ENCODE measurements around the gene WWOX. TPM values are rescaled to one million over a fixed set of nuclear protein-coding genes. Genes with fewer than 3 reads are reported as not detected.

WWOX gene
- total and polyA plus RNA-seq, 4 donors = 5.4 to 61.5 (median 18.4) TPM

DNA sequence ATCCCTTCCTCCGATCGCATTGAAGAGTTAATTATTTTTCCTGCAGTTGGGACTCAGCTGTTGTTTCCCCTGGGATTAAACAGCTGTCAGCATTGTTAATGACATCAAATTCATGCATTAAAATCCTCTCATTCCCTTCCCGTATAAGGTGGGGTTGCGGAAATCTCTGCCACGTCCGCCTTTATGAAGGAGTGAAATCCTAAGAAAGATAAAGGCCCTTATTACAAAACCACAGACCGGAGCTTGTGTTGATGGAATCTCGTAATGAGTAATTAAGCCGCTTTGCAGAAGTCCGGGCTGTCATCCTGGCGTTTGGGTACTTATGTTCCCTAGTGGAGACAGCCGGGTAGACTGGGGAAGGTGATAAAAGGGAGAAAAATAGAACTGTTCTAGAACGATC is 873.5 kb downstream of the WWOX start:
- no peaks in the 10 kb centered on the region for H3K36me3 ChIP-seq (ENCODE audit: control insufficient read depth in 4 of 4, insufficient read depth in 4 of 4, low read length in 4 of 4)
- no peak for TF ChIP-seq CTCF (IDR thresholded peaks at IDR 0.05; ENCODE audit: control extremely low read depth, extremely low read depth)
- H3K4me3 ChIP-seq = no peak overlapping the region
- peak in 2 of 3 donors; percentile 22 to 32 for DNase-seq
- H3K9ac ChIP-seq (ENCODE audit: insufficient read depth in 1 of 2, low read length in 2 of 2) = no peak overlapping the region
- no peak for ATAC-seq (ENCODE audit: insufficient read depth, low FRiP score)
- no peaks in the 10 kb centered on the region for H3K27me3 ChIP-seq (ENCODE audit: control insufficient read depth in 3 of 3, insufficient read depth in 3 of 3, low read length in 2 of 3)
- peaks cover 0 to 4% (median 0%) of the 10 kb centered on the region in 4 donors for H3K9me3 ChIP-seq (ENCODE audit: control insufficient read depth in 4 of 4, insufficient read depth in 3 of 4, low read length in 3 of 4)
- 78 to 81% methylated on average over 13 of the region's 13 CpGs for WGBS, 2 donors
- peaks cover 0 to 19% (median 6%) of the 10 kb centered on the region in 5 donors for H3K4me1 ChIP-seq (ENCODE audit: control insufficient read depth in 5 of 5, insufficient read depth in 5 of 5, low read length in 5 of 5)
- H3K27ac ChIP-seq (ENCODE audit: low read depth in 1 of 2, low read length in 1 of 2) = no peak overlapping the region

DNA sequence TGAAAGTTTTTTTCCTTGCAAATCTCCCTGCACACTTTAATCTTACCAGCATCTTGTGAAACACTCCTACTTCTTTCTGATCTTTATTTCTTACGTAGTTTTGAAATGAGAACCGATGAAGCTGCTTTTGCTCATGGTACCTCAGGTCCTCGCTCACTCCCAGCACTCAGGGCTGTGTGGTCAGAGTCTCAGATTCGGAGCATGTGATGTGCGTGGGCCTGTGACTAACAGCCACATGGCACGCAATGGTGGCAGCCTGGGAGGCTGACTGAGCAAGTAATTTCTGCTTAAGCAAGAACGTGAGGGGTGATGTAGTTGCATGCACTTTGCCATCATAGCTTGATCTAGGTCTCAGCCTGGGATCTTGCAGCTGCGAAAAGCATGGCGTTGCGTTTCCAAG is 876.8 kb downstream of the WWOX start:
- H3K27ac ChIP-seq (ENCODE audit: low read depth in 1 of 2, low read length in 1 of 2) = no peak overlapping the region
- peaks cover 0 to 11% (median 6%) of the 10 kb centered on the region in 5 donors for H3K4me1 ChIP-seq (ENCODE audit: control insufficient read depth in 5 of 5, insufficient read depth in 5 of 5, low read length in 5 of 5)
- no peaks in the 10 kb centered on the region for H3K27me3 ChIP-seq (ENCODE audit: control insufficient read depth in 3 of 3, insufficient read depth in 3 of 3, low read length in 2 of 3)
- DNase-seq = no peak
- WGBS, 2 donors = 94 to 96% methylated on average over 10 of the region's 10 CpGs
- H3K9me3 ChIP-seq (ENCODE audit: control insufficient read depth in 4 of 4, insufficient read depth in 3 of 4, low read length in 3 of 4) = peaks cover 0 to 2% (median 0%) of the 10 kb centered on the region in 4 donors
- H3K9ac ChIP-seq (ENCODE audit: insufficient read depth in 1 of 2, low read length in 2 of 2) = no peak overlapping the region
- H3K4me3 ChIP-seq = no peak overlapping the region
- TF ChIP-seq CTCF (IDR thresholded peaks at IDR 0.05; ENCODE audit: control extremely low read depth, extremely low read depth) = no peak
- no peak for ATAC-seq (ENCODE audit: insufficient read depth, low FRiP score)
- no peaks in the 10 kb centered on the region for H3K36me3 ChIP-seq (ENCODE audit: control insufficient read depth in 4 of 4, insufficient read depth in 4 of 4, low read length in 4 of 4)

- no peak for ATAC-seq (ENCODE audit: insufficient read depth, low FRiP score)
- Histone ChIP-seq H3K9me3 (ENCODE audit: control insufficient read depth in 4 of 4, insufficient read depth in 3 of 4, low read length in 3 of 4) (peaks cover 0 to 2% (median 0%) of the 10 kb centered on the region in 4 donors), H3K27me3 (ENCODE audit: control insufficient read depth in 3 of 3, insufficient read depth in 3 of 3, low read length in 2 of 3) (no peaks in the 10 kb centered on the region), H3K4me3 (no peak overlapping the region), H3K27ac (ENCODE audit: low read depth in 1 of 2, low read length in 1 of 2) (no peak overlapping the region), H3K36me3 (ENCODE audit: control insufficient read depth in 4 of 4, insufficient read depth in 4 of 4, low read length in 4 of 4) (no peaks in the 10 kb centered on the region), H3K4me1 (ENCODE audit: control insufficient read depth in 5 of 5, insufficient read depth in 5 of 5, low read length in 5 of 5) (peaks cover 0 to 12% (median 5%) of the 10 kb centered on the region in 5 donors), H3K9ac (ENCODE audit: insufficient read depth in 1 of 2, low read length in 2 of 2) (no peak overlapping the region)
- 84 to 91% methylated on average over 6 of the region's 6 CpGs for WGBS, 2 donors
- no peak for TF ChIP-seq CTCF (IDR thresholded peaks at IDR 0.05; ENCODE audit: control extremely low read depth, extremely low read depth)
- DNase-seq = no peak
Measured at GRCh38 chr16:78980825-78981224, 881.4 kb downstream of the WWOX start.
